ENCODE results near the gene PXDN.
"Not testable (repeated sequence)": the region's sequence is repeated elsewhere in the genome, so short reads cannot be mapped to it uniquely, and the experiment has no call there.

PXDN gene

GRCh38 chr2:1721706-1722646 lies 22.3 kb downstream of the PXDN start:
- ATAC-seq (no peak), DNase-seq (no peak)

- no peak for DNase-seq
- ATAC-seq, result no peak
Measured at GRCh38 chr2:1718339-1719220, 25.7 kb downstream of the PXDN start.

GRCh38 chr2:1717113-1717512 lies 27.2 kb downstream of the PXDN start:
- DNase-seq (no peak), ATAC-seq (no peak)

GRCh38 chr2:1716441-1716840 lies 27.9 kb downstream of the PXDN start:
- DNase-seq (no peak), ATAC-seq (no peak)

- not testable (repeated sequence) for ATAC-seq, DNase-seq
Measured at GRCh38 chr2:1716014-1716305, 28.4 kb downstream of the PXDN start.

- ATAC-seq (no peak), DNase-seq (no peak)
Measured at GRCh38 chr2:1715184-1716013, 28.9 kb downstream of the PXDN start.

- DNase-seq (no peak), ATAC-seq (no peak)
Measured at GRCh38 chr2:1714291-1715064, 29.8 kb downstream of the PXDN start.

- DNase-seq (no peak), ATAC-seq (no peak)
Measured at GRCh38 chr2:1713839-1714236, 30.5 kb downstream of the PXDN start.

- no peak for DNase-seq
- no peak for ATAC-seq
Measured at GRCh38 chr2:1713142-1713838, 31.0 kb downstream of the PXDN start.

GRCh38 chr2:1709946-1710560 lies 34.3 kb downstream of the PXDN start:
- no peak for ATAC-seq

GRCh38 chr2:1709335-1709605 lies 35.0 kb downstream of the PXDN start:
- ATAC-seq, result no peak
- no peak for DNase-seq

More at GRCh38 chr2:1709946-1710560, 34.3 kb downstream of the PXDN start:
- no peak for DNase-seq

- DNase-seq, result no peak
- ATAC-seq, result no peak
Measured at GRCh38 chr2:1708476-1709334, 35.6 kb downstream of the PXDN start.

GRCh38 chr2:1707771-1708418 lies 36.4 kb downstream of the PXDN start:
- DNase-seq (no peak), ATAC-seq (no peak)

- DNase-seq, result not testable (repeated sequence)
Measured at GRCh38 chr2:1706089-1706841, 38.0 kb downstream of the PXDN start.

GRCh38 chr2:1705557-1706076 lies 38.7 kb downstream of the PXDN start:
- DNase-seq (no peak), ATAC-seq (no peak)

More at GRCh38 chr2:1706089-1706841, 38.0 kb downstream of the PXDN start:
- not testable (repeated sequence) for ATAC-seq

- no peak for ATAC-seq
- no peak for DNase-seq
Measured at GRCh38 chr2:1704631-1705556, 39.4 kb downstream of the PXDN start.

- DNase-seq (no peak), ATAC-seq (no peak)
Measured at GRCh38 chr2:1702186-1702565, 42.1 kb downstream of the PXDN start.
